HG03457 (cell line): ENCODE data around the gene CORO1C.

ENCODE experiments used
- ATAC-seq: cut with Tn5 transposase; IDR thresholded peaks from one replicate; pipeline ENCODE4 v1.9.1; 2021; ENCODE audit warnings: moderate number of reproducible peaks; ENCODE audit not compliant: unreplicated experiment

The CORO1C gene

DNA sequence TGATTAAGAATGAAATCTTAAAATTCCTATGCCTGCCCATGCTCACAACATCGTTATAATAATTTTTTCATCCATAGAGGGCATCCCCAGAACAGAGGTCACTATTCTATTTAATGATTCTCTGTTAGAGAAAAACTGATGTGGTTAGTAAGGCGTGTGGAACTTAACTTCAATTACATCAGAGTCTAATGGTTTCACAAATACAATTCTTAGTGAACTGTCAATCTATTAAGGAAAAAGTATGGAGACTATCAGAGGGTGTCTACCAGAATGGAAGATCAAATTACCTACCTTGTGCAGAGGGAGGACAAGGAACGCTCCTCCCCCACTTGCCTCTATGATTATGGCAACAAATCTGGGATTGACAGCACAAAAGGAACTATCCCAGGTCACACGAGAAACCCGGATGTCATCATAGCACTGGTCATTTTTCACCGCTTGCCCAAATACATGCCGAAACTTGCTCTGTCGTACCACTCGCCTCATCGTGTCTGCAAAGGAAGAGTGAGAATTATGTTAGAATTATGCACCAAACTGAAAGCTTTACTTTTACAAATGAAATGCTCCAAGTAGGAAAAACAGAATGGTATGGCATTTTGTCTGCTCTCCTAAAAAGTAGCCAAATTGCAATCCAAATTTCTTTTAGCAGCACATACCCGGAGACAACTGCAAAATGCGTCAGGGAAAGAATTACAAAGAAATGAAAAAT, 30.3 kb downstream of the CORO1C start:
- no peak for ATAC-seq

DNA sequence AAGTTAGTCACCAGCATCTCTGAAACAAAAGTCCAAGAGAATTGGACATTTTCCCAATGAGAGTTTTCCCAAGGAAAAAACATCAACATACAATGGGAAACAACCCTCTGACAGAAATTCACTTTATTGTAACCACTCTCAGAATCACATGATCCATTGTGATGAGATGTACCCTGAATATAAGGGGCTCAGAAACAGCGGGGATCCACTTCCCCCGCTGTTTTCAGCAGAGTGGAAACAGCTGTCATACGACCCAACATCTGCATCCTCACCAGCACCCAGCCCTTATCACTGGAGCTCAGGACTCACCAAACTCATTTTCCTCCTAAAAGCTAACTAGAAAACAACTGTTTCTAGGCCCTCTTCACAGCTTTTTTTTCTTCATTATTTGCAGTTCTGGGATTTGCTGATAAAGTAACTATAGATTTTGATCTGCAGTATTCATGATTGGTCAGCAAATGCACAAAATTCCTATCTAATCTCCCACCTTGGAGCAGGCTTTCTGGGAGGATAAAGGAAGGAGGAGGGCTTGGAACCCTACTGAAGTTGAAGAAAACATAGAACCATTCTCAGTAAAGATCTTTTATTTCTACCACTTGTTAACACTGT, 31.3 kb downstream of the CORO1C start:
- no peak for ATAC-seq

DNA sequence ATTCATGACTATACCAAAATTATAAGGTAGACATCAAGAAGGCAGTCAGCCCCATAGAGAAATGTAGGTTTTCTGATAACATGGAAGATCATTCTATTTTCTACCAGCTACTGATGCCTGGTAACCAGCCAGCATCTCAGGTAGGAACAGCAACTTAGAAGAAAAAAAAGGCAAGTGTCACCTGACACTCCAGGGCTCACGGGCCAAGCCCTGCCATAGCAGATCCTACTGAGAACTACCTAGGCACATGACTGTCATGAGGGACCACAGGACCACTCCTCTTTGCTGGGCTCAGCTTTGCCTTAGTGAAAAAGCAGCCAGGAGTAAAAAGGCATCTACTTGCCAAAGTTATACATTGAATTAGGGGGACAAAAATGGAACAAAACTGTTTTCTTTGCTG, 33.4 kb downstream of the CORO1C start:
- ATAC-seq, result no peak

DNA sequence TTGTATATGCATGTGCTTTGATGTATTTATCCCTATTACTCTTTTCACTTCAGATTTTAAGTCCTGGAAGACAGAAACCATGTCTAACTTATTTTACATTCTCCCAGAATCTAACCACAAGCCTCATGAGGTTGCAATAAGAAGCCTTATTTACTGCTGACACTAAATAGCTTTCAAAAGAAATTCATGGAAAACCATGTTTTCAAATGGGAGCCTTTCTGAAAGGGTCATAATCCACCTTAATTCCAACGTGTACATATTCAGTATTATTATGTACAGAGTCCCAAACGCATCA, 34.4 kb downstream of the CORO1C start:
- no peak for ATAC-seq

DNA sequence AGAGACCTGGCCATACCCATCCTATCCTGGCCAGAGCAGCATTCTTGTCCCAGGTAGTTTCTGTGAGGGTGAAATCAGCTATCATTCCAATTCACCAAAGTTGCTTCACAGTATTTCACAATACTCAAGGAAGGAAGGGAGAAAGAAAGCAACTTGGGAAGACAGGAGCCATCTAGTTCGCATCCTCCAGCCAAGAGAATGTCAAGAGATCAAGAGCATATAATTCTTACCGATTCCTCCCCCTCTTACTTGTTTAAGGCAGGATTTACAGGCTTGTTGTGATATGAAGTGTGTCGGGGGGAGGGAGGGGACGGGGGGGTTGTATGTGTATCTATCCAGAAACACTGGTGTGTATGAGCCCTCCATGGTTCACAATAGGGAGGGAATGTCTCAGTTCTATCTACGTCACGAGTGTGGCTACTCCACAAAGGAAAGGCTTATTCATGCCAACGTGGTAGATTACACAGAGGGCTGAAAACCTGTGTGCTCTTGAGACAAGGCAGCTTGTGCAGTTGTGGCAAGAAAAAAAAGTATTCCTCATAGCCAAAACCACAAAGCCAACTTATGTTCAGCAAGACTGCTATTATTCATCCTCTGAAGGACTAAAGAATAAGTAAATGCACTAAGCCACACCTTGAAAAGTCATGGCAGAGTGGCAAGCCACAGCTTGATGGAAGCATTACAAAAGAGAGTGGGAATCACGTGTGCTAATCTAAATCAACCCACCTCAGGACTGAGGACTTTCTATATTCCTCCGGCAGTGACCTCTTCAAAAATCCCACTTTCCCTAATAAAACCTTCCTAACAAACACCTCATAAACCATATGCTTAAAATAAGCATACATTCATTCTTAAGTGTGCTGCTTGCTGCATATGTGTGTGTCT, 35.0 kb downstream of the CORO1C start:
- no peak for ATAC-seq

DNA sequence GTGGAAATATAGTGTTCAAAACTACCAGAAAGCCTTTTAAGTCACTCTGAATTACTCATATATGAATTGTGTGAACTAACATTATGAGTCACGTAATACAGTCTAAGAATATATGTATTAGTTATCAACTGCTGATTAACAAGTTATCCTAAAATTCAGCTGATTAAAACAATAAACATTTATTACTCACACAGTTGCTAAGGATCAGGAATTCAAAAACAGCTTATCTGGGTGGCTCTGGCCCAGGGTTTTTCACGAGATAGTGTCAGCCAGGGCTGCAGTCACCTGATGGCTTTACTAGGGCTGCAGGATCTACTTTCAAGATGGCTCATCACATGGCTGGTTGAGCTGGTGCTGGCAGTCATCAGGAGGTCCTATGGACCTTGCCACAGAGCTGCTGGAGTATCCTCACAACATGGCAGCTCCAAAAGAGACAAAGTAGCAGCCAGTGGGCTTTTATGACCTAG, 36.5 kb downstream of the CORO1C start:
- ATAC-seq, result no peak

DNA sequence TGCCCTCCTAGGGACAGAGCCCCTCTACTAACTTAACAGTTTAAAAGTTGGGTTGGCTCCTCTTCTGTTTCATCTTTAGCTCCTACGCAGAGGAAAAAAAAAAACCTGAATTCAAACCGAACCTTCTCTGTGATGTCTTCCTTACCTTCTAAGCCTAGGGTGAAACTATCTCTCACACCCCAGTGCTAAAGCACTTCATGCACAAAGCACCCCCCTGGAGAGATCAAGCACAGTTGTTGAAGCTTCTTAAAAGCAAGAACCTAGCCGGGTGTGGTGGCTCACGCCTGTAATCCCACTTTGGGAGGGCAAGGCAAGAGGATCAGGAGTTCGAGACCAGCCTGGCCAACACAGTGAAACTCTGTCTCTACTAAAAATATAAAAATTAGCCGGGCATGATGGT, 37.6 kb downstream of the CORO1C start:
- ATAC-seq, result no peak

DNA sequence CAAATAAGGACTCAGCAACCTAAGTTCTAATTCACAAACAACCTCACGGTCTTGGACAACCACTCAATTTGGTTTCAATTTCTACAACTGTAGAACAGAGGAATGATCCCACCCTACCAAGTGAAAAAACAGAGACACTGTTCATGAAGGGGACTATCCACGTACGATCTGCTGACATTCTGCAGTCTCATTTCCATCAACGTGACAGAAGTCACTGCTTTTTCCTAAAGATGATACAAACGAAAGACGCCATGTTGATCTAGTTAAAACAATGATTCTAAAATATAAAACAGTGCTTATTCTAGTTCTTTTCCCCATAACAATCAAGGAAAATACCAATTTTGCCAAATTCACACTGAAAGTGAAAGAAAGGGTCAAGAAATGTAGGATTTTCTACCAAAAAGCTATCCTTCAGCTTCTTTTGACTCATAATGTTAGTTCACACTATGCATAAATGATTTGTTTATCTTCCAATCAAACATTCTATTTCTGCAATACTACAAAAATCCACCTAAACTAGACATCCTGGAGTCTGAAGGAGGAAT, 38.1 kb downstream of the CORO1C start:
- ATAC-seq, result no peak

DNA sequence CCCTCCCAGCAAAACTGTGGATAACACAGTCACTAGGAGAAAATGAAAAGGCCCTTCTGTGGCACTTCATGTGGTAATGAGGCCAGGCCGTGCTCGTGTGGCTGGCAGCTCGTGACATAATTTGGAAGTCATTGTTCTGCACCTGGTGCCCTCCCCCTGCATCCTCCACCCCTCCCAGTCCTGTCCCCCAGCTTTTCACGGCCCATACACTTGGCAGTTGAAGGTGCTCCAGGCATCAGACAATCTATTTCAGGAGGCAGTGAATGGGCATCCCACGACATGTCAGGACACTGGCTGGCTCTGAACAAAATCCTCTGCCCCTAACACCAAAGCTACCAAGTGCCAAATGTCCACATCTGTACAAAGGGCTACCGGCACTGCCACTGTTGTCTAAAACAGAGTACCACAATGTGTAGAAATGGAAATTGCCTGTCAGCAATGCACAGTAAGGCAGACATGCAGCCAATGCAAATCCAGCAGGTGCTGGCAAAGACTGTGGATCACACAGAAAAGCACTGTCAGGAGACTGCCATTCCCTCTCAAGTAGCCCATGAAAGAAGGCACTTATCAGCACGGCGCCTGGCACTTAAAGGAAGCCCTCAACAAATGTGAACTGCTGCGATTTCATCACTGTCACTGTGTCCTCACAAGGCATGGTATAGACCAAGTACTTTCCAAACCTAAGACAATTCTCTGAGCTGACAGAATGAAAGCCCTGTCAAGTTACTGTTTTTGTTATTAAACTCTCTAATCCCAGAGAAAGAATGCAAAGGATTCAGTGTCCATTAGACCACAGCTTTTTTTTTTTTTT, 39.1 kb downstream of the CORO1C start:
- no peak for ATAC-seq

DNA sequence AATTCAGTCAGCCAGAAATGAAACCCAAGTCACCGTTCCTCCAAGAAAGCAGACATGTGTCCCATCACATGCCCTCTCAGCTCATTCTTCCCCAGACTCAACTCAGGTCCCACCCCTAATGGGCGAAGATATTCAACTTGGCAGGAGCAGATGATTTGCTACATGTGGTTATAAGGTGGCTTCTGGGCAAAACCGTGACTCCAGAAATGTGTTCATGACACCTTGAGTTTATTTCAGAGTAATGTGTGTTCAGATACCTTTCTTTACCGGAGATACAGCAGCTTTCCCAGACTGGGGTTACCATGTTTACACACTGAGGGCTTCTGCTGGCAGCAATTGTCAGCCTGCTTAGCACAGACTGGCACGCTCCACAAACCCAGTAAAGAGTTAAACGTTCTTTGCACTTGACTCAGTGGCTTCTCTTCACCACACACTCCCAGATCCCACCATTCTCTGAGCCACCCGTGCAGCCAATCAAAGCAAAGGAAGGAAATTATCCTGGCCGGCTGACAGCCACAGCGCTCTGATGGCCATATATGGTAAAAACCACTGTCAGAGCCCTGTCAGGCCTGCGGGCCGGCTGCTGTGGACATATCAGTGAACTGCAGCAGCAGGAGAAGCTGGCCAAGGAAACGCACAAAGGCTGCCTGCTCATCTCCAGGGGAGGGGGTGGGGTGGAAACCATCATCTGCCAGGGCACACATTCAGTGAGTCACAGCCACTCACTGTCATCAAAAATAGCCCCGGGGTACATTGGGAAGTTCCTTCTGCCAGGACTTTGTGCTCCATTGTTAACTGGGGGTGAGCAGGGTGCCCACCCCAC, 39.9 kb downstream of the CORO1C start:
- ATAC-seq, result peak; percentile 65

DNA sequence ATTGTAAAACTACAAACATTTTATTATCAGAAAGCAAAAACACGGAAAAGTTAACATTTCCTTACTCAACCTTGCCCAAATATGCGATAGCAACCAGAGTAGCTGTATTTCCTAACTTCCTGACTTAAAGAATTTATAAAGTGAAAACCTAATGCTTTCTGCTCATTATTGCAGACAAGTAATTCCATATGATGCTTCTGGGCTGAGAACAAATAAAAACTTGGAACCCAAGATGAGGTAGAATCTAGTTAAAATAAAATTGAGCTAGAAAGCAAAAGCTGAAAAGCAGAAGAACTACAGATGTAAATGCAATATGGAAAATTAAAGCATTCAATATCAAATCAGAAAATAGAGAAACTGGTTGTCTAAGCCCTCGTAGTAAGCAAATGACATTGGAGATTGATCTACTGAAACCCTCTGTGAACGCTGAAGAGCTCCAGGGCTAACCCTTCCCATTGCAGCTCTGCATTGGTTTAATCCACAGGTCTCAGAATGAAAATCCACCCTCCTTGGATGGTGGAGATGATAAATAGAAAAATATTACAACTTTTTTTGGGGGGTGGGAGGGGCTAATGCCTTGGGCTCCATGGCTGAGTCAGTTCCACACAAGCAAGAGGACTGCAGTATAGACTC, 40.7 kb downstream of the CORO1C start:
- no peak for ATAC-seq

DNA sequence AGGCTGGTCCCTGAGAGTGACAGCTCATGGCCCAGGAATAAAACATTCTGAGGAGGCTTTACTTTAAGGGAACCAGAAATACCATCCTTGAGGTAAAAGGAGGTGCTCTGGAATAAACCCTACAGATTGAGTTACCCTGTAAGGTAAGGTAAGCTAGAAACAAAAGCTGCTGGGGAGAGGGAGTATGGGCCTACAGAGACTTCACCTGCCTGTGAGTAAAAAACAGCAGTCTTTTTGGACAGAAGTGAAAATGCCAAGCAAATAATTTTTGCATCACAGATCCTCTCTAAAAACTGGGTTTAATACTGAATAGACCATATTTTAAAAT, 41.2 kb downstream of the CORO1C start:
- no peak for ATAC-seq

DNA sequence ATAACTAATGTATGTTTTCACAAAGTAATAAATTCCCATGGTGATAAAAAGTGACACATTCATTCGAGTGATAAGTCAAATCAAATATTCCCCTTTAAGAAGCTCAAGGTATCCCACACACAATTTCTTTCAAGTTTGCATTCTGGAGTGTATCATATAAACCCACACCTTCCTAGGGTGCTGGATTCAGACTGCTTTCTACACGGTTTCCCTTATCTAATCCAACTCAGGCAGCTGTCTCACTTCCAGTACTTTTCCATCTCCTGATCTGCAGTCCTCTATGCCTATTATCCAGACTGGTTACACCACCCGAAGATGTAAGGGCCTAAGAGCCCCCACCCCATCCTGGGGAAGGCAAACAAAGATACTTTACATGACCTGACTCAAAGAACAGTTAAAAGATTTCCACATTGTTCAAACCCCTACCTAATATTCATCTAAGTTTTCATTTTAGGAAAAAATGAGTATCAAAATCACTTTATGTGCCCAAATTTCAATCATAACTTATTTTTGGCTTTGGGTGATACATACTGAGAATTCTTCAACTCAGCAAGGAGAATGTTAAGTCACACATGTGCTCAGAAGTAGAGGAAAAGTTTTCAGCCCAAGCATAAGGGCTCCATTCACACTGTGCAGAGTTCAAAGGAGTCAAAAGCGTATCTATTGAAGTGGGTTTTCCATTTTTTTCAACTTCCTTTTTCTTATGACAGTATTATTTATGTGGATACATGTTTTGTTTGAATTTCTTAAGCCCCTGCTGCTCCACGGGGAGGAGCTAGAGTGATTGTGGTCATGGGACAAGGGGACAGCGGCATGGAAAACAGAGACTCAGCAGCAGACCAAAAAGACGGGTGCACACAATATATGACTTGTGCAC, 41.8 kb downstream of the CORO1C start:
- ATAC-seq, result no peak

DNA sequence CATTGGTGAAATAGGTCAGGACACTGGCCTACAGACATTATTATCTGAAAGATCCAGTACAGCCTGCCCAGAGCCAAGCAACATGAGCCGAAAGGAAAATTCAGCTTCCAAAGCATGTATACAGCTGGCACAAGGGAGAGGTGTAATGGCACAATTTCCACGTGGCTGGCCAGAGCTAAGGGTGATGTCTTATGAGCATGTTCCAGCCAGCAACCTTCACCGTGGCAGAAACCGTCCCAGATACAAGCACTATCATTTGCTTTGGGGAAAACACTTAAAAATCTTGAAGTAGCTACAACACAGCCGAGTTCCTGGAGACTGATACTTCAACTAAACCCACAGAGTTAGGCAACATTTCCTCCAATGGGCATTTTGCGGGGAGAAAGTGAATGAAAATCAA, 44.5 kb downstream of the CORO1C start:
- ATAC-seq, result no peak

DNA sequence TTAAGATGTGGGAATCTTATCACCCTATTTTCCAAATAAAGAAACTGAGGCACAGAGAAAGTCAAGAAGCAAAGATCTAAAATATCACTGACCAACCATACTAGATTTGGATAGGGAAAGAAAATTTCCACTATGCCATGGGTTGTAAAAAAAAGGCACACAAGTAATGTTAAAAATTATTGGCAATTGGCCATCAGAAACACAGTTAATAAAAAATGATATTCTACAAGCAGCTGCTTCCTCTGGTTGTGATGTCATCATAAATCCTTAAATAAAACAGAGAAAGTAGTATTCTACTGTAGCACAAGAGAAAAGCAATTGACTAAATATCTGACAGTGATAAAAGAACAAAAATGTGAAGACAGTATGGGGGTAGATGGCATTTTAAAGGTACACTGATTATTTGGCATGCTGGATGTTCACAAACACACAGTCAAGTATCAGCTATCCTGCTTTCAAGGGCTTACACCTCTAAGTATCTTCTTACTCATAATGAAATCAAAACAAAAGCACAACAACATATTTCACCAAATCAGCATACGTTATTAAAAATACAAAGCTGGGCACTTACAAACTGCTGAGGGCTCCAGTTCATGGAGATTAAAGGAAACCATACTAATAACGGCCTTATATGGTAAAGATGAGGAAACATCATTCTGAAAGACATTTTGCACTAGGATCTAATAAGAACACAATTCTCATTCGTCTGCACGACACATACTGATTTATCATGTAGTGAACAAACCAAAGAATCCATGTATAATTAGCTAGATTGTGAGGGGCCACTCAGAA, 45.7 kb downstream of the CORO1C start:
- ATAC-seq, result no peak

DNA sequence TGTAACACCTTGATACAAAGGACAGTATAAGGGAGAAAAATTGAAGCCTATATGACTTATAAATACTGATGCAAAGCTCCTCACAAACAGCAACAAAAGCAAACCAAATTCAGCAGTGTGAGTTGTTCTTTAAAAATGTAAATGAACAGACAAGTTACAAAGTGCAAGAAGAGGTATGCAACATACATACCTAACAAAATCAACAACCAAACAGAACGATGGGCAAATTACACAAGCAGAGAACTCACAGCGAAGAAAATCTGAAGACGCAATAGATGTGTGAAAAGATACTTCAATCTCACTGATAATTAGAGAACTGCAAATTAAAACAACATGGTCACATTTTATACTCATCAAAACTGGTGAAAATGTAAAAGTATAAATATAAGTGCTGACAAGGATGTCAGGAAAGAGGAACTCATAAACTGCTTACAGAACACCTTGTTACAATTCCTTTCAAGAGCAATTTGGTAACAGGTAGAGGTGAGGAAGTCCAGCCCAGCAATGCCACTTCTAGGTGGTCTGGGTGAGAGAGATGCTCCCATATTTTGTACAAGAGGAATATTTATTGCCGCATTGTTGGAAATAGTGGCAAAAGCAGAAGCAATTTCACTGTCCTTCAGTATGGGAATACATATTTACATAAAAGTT, 47.3 kb downstream of the CORO1C start:
- no peak for ATAC-seq

DNA sequence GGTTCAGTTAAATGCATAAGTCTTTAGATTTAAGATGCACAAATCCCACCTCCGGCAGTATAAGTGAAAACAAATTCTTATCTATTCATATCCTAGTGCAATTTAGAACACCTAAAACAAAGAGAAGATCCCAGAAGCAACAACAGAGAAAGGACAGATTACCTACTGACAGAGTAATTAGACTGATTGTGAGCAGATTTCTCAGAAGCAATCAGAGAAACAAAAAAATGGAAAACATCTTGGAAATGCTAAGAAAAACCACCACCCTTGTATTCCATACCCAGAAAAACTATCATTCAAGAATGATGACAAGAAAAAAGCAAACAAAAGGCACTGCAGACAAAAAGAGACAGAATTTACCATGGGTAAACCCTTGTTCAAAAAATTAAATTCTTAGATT, 50.0 kb downstream of the CORO1C start:
- ATAC-seq, result no peak
